Endothelial cell of umbilical vein (primary cell): ENCODE measurements around the gene RETREG3. TPM values are rescaled to one million over a fixed set of nuclear protein-coding genes. Genes with fewer than 3 reads are reported as not detected.

ENCODE experiments used
- BruUV-seq: library from RNA; stranded (reverse); fragments of 400-500 nt; replicated peaks from 2 replicates; lab custom pipeline; 2021; lab: Mats Ljungman, UMichigan
- CTCF ChIA-PET: fragments of 300-600, 350-600 bp; sonication (Branson Sonifier 250); formaldehyde crosslinking; loops from one replicate; lab custom pipeline; 2021; ENCODE audit warnings: antibody characterized with exemption, inconsistent platforms; lab: Charles Lee
- POLR2A ChIA-PET: fragments of 300-600, 350-600 bp; sonication (Branson Sonifier 250); formaldehyde crosslinking; loops from one replicate; lab custom pipeline; 2021; ENCODE audit warnings: antibody characterized with exemption, inconsistent platforms; lab: Charles Lee
- DNase-seq: peaks from one replicate; pipeline ENCODE4 v3.0.0-alpha.2; 2011; ENCODE audit warnings: low read depth, low spot score
- FAIRE-seq: peaks from 2 replicates; lab custom pipeline; 2011; peaks lifted over from hg19 to GRCh38; lab: Jason Lieb, UNC
- H2AFZ ChIP-seq: 2 replicates; pipeline ENCODE4 v1.6.0; 2012; ENCODE audit warnings: low read depth, low read length, control low read depth, inconsistent platforms
- H3K27ac ChIP-seq: 2 replicates; pipeline ENCODE4 v1.5.1; 2011; ENCODE audit warnings: low read depth, mild to moderate bottlenecking, control low read depth, low read length, moderate library complexity; ENCODE audit not compliant: insufficient read depth
- H3K27me3 ChIP-seq, 2 experiments: 2 replicates each; pipeline versions ENCODE4 v1.6.0 to v1.6.1; 2011; ENCODE audit warnings: low read length in 2 of 2, mixed read lengths in 1 of 2; ENCODE audit not compliant: control insufficient read depth in 2 of 2, insufficient read depth in 2 of 2
- H3K36me3 ChIP-seq, 2 experiments: 2 replicates in 1 of 2; 3 replicates in 1 of 2; pipeline ENCODE4 v1.5.1; 2011; ENCODE audit warnings: low read length in 2 of 2, mild to moderate bottlenecking in 1 of 2, moderate library complexity in 1 of 2; ENCODE audit not compliant: control insufficient read depth in 2 of 2, insufficient read depth in 2 of 2; ENCODE audit errors: extremely low read depth in 1 of 2
- H3K4me1 ChIP-seq: 3 replicates; pipeline ENCODE4 v1.5.1; 2011; ENCODE audit warnings: mild to moderate bottlenecking, low read length; ENCODE audit not compliant: control insufficient read depth, insufficient read depth; ENCODE audit errors: extremely low read depth
- H3K4me2 ChIP-seq: 2 replicates; pipeline ENCODE4 v1.6.1; 2011; ENCODE audit warnings: low read length, control low read depth, mixed read lengths; ENCODE audit not compliant: insufficient read depth
- H3K4me3 ChIP-seq, 3 experiments: fragments of 200-600 bp in 1 of 3; sonication (generic), shearing (Covaris generic) in 1 of 3; replicated peaks in 1 of 3; 2 replicates each; pipeline ENCODE4 v1.5.1; 2011 to 2016; ENCODE audit warnings: control low read depth in 3 of 3, low read length in 3 of 3, mild to moderate bottlenecking in 2 of 3, inconsistent platforms in 1 of 3, low read depth in 1 of 3, moderate library complexity in 1 of 3; ENCODE audit not compliant: insufficient read depth in 1 of 3
- H3K79me2 ChIP-seq: 2 replicates; pipeline ENCODE4 v1.6.0; 2012; ENCODE audit warnings: low read length, inconsistent platforms; ENCODE audit not compliant: control insufficient read depth, insufficient read depth
- H3K9ac ChIP-seq: replicated peaks from 2 replicates; pipeline ENCODE3; 2011; ENCODE audit warnings: low read length, control low read depth; ENCODE audit not compliant: insufficient read depth; ENCODE audit errors: extremely low read depth
- H3K9me1 ChIP-seq: replicated peaks from 3 replicates; pipeline ENCODE4 v1.6.0; 2011; ENCODE audit warnings: mild to moderate bottlenecking, low read length; ENCODE audit not compliant: control insufficient read depth, insufficient read depth; ENCODE audit errors: extremely low read depth
- H3K9me3 ChIP-seq: replicated peaks from 2 replicates; pipeline ENCODE4 v1.5.1; 2012; ENCODE audit warnings: low read length, inconsistent platforms; ENCODE audit not compliant: control insufficient read depth, insufficient read depth
- H4K20me1 ChIP-seq: replicated peaks from 2 replicates; pipeline ENCODE3; 2011; ENCODE audit warnings: mild to moderate bottlenecking, low read length; ENCODE audit not compliant: control insufficient read depth, insufficient read depth; ENCODE audit errors: extremely low read depth
- EZH2 ChIP-seq: IDR thresholded peaks from 2 replicates; pipeline ENCODE4 v1.6.1; 2012; ENCODE audit warnings: borderline replicate concordance, low read depth, mild to moderate bottlenecking, moderate library complexity, low read length, inconsistent platforms; ENCODE audit not compliant: severe bottlenecking
- FOS ChIP-seq: IDR thresholded peaks from 2 replicates; pipeline ENCODE4 v1.6.1; 2011; ENCODE audit warnings: mild to moderate bottlenecking, low read length, moderate library complexity, borderline replicate concordance; ENCODE audit not compliant: insufficient read depth
- GATA2 ChIP-seq: IDR thresholded peaks from 2 replicates; pipeline ENCODE4 v1.7.0; 2011; ENCODE audit warnings: low read depth, mild to moderate bottlenecking, moderate library complexity, mixed read lengths, low read length; ENCODE audit not compliant: insufficient read length, insufficient read depth
- JUN ChIP-seq: IDR thresholded peaks from 2 replicates; pipeline ENCODE4 v1.6.1; 2011; ENCODE audit warnings: borderline replicate concordance, low read depth; ENCODE audit not compliant: insufficient read length, insufficient read depth
- MAX ChIP-seq: IDR thresholded peaks from 2 replicates; pipeline ENCODE4 v1.6.1; 2011; ENCODE audit not compliant: insufficient read depth, insufficient read length
- MYC ChIP-seq: IDR thresholded peaks from one replicate; pipeline ENCODE4 v1.6.1; 2011; ENCODE audit warnings: mild to moderate bottlenecking, low read depth, low read length
- POLR2A ChIP-seq: IDR thresholded peaks from 2 replicates; pipeline ENCODE4 v1.6.1; 2012; ENCODE audit warnings: low read depth, mild to moderate bottlenecking, control low read depth, low read length
- POLR2AphosphoS5 ChIP-seq: IDR thresholded peaks from 2 replicates; pipeline ENCODE4 v1.6.1; 2012; ENCODE audit warnings: low read depth, mild to moderate bottlenecking, control low read depth, low read length, moderate library complexity; ENCODE audit not compliant: insufficient read depth
- dilution Hi-C: fragments of 300-500 bp; cut with MboI; formaldehyde crosslinking; loops from one replicate; pipeline ENCODE4 v1.15.0; 2019; ENCODE audit warnings: low sequenced_read_pairs; ENCODE audit not compliant: extremely low pct_ligation_motif_present
- intact Hi-C: fragments of 100-400 bp; cut with micrococcal nuclease; formaldehyde crosslinking; loops from one replicate; pipeline ENCODE4 v1.10.0; 2022
- polyA plus RNA-seq, 4 experiments: library from polyadenylated mRNA; depleted of rRNA in 3 of 4; stranded (reverse) in 3 of 4; unstranded in 1 of 4; fragments of >200 nt; gene quantifications; 2 replicates each; pipeline versions ENCODE4 v1.2.1 to v1.2.3, GENCODE V29; 2011 to 2012; ENCODE audit warnings: missing spikeins in 1 of 4
- total RNA-seq: library from RNA; stranded (reverse); gene quantifications from 2 replicates; pipeline ENCODE4 v1.2.3, GENCODE V29; 2021
- TF ChIP-seq, protein P1 (sequence below), 2 donors: IDR thresholded peaks; 1 replicate in 1 of 2; 2 replicates in 1 of 2; pipeline ENCODE4 v1.5.1; 2011; ENCODE audit warnings: low read length in 2 of 2, mild to moderate bottlenecking in 2 of 2, moderate library complexity in 2 of 2, control low read depth in 1 of 2, inconsistent platforms in 1 of 2, low read depth in 1 of 2; ENCODE audit not compliant: insufficient read depth in 1 of 2; ENCODE audit errors: extremely low read depth in 1 of 2

Gene RETREG3
- total and polyA plus RNA-seq, 2 donors (not counting 3 experiments of a cell fraction or from before 2014, with no cell fraction given): 36.2 to 53.4 TPM

- H3K36me3 ChIP-seq: peaks cover 15 to 37% of the 10 kb centered on the region in 2 experiments
- BruUV-seq: no TSS peak
Observed at GRCh38 chr17:42566215-42566882, 42.8 kb downstream of the RETREG3 start.

DNA sequence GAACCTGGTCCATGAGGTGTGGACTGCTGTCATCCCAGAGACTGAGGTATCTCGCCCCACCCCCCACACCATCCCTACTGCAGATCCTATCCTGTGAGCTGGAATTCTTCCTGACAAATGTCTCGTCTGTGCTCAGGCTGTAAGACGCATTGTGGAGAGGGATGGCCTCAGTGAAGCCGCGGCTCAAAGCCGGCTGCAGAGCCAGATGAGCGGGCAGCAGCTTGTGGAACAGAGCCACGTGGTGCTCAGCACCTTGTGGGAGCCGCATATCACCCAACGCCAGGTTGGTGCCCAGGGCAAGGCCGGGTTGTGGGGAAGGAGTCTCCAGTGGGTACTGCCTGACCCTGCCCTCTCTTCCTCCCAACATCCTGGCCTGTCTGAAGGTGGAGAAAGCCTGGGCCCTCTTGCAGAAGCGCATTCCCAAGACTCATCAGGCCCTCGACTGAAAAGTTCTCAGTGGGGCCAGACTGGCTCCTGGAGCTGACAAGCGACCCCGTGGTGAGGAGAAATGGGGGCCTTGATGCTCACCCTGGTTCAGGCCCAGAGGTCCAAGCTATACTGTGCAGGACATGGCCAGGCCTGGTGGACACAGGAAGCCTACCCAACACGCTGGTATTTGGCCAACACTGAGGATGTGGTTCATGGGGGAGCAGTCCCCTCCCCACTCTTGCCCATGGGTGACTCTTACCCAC lies 43.5 kb downstream of the RETREG3 start:
- DNase-seq (no peak), FAIRE-seq (no peak)
- TSS peak; percentile 1 for BruUV-seq
- Histone ChIP-seq H3K27me3 (no peaks in the 10 kb centered on the region), H3K9ac (no peak overlapping the region), H3K4me1 (peaks cover 31% of the 10 kb centered on the region), H3K79me2 (peaks cover 35% of the 10 kb centered on the region), H3K9me1 (no peaks in the 10 kb centered on the region), H3K27ac (no peak overlapping the region), H4K20me1 (no peaks in the 10 kb centered on the region), H3K4me3 (no peak overlapping the region), H2AFZ (no peak overlapping the region), H3K9me3 (no peaks in the 10 kb centered on the region), H3K36me3 (peaks cover 15 to 35% of the 10 kb centered on the region in 2 experiments), H3K4me2 (no peak overlapping the region)
- CTCF ChIA-PET: interaction anchor here (5.4 kb wide), 1 partner anchor 12 kb away, joined by 38 read pairs; the partner anchor contains the start of gene PSMC3IP
- POLR2A ChIA-PET: no interaction called here
- intact Hi-C loops (no loop called here), dilution Hi-C loops (no loop called here)
- no peak for TF ChIP-seq EZH2
- TF ChIP-seq GATA2: no peak
- TF ChIP-seq POLR2AphosphoS5: no peak
- no peak for TF ChIP-seq FOS
- TF ChIP-seq POLR2A: no peak
- no peak for TF ChIP-seq JUN
- no peak for TF ChIP-seq MYC
- TF ChIP-seq, protein P1, sequence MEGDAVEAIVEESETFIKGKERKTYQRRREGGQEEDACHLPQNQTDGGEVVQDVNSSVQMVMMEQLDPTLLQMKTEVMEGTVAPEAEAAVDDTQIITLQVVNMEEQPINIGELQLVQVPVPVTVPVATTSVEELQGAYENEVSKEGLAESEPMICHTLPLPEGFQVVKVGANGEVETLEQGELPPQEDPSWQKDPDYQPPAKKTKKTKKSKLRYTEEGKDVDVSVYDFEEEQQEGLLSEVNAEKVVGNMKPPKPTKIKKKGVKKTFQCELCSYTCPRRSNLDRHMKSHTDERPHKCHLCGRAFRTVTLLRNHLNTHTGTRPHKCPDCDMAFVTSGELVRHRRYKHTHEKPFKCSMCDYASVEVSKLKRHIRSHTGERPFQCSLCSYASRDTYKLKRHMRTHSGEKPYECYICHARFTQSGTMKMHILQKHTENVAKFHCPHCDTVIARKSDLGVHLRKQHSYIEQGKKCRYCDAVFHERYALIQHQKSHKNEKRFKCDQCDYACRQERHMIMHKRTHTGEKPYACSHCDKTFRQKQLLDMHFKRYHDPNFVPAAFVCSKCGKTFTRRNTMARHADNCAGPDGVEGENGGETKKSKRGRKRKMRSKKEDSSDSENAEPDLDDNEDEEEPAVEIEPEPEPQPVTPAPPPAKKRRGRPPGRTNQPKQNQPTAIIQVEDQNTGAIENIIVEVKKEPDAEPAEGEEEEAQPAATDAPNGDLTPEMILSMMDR (IDR thresholded peaks at IDR 0.05; ENCODE audit: extremely low read depth in 1 of 2, insufficient read depth in 1 of 2, low read depth in 1 of 2, low read length in 2 of 2): no peak
- no peak for TF ChIP-seq MAX

More at GRCh38 chr17:42566215-42566882, 42.8 kb downstream of the RETREG3 start:
- Histone ChIP-seq H3K27ac (no peak overlapping the region), H4K20me1 (no peaks in the 10 kb centered on the region), H3K79me2 (peaks cover 35% of the 10 kb centered on the region), H3K9ac (no peak overlapping the region), H3K9me3 (no peaks in the 10 kb centered on the region), H3K4me1 (peaks cover 31% of the 10 kb centered on the region), H3K9me1 (no peaks in the 10 kb centered on the region), H3K4me3 (peak overlapping the region in 1 of 3 experiments; percentile 70), H3K27me3 (no peaks in the 10 kb centered on the region), H2AFZ (peak overlapping the region; percentile 76), H3K4me2 (peak overlapping the region; percentile 30)
- ChIA-PET POLR2A (no interaction called here), CTCF (interaction anchor here (5.4 kb wide), 1 partner anchor 11 kb away, joined by 38 read pairs; the partner anchor contains the start of gene PSMC3IP)
- intact Hi-C loops (no loop called here), dilution Hi-C loops (no loop called here)
- no peak for TF ChIP-seq JUN
- DNase-seq: no peak
- FAIRE-seq: no peak
